ENCODE results near the gene SBDS.
"Not testable (repeated sequence)": the region's sequence is repeated elsewhere in the genome, so short reads cannot be mapped to it uniquely, and the experiment has no call there.

GRCh38 chr7:67000601-67001258, 5.3 kb upstream of the SBDS start:
- TF ChIP-seq POLR2A (IDR thresholded peaks at IDR 0.05): not testable (repeated sequence)
- TF ChIP-seq CTCF (IDR thresholded peaks at IDR 0.05): peak in 5 of 6 experiments; percentile 7 to 43 (median 33)
